A375 (cell line): ENCODE results near the gene ST6GALNAC3. TPM values are rescaled to one million over a fixed set of nuclear protein-coding genes. Genes with fewer than 3 reads are reported as not detected.

Source experiments
- total RNA-seq: library from RNA; depleted of rRNA; stranded (reverse); fragments of >200 nt; shearing (Covaris generic); gene quantifications from 2 replicates; pipeline ENCODE4 v1.2.3, GENCODE V29; 2014; rRNA removed

ST6GALNAC3 gene
- total RNA-seq = 3.4 and 11.9 TPM in 2 replicates

GRCh38 chr1:76074321-76075187 lies at the start of gene ST6GALNAC3:
Gene ST6GALNAC3, plus strand, starts transcription at chr1:76074746.

Other genes starting within 250 kb of the ST6GALNAC3 start
- not detected in 2 replicates for gene ASB17, start 142.3 kb upstream of the ST6GALNAC3 start, total RNA-seq